ENCODE data around the gene CLPSL2.
"Not testable (repeated sequence)": the region's sequence is repeated elsewhere in the genome, so short reads cannot be mapped to it uniquely, and the experiment has no call there.

Gene CLPSL2

GRCh38 chr6:35730745-35731413 lies 45.5 kb upstream of the CLPSL2 start:
- no peak for DNase-seq (ENCODE audit: low spot score)
- no peak for TF ChIP-seq CTCF (conservative IDR thresholded peaks at IDR 0.05; ENCODE audit: low read depth)
- ChIA-PET CTCF (no interaction called here), POLR2A (ENCODE audit: low non-redundant PET) (no interaction called here)
- peak overlapping the region; percentile 100 for H3K27ac ChIP-seq

- no peak for TF ChIP-seq CTCF (conservative IDR thresholded peaks at IDR 0.05; ENCODE audit: low read depth)
- peak overlapping the region; percentile 100 for H3K27ac ChIP-seq
- POLR2A ChIA-PET (ENCODE audit: low non-redundant PET): no interaction called here
- CTCF ChIA-PET: interaction anchor here (1.0 kb wide), 1 partner anchor 106 kb away, joined by 4 read pairs; no protein-coding TSS in a partner anchor
- peak; percentile 80 for DNase-seq (ENCODE audit: low spot score)
Observed at GRCh38 chr6:35731414-35731735, 45.0 kb upstream of the CLPSL2 start.

- peak; percentile 13; the same call in 1 of the 2 replicates for TF ChIP-seq CTCF (conservative IDR thresholded peaks at IDR 0.05; ENCODE audit: low read depth)
- peak; percentile 93 for DNase-seq (ENCODE audit: low spot score)
- H3K27ac ChIP-seq: peak overlapping the region; percentile 100
- ChIA-PET CTCF (interaction anchor here (1.0 kb wide), 2 partner anchors 67 to 107 kb away, joined by 4 read pairs; no protein-coding TSS in a partner anchor), POLR2A (ENCODE audit: low non-redundant PET) (interaction anchor here (0.9 kb wide), 1 partner anchor 123 kb away, joined by 4 read pairs; no protein-coding TSS in a partner anchor)
Observed at GRCh38 chr6:35731736-35732532, 44.5 kb upstream of the CLPSL2 start.

- CTCF ChIA-PET: interaction anchor here (0.6 to 1.1 kb wide), 2 partner anchors 20 to 51 kb away, joined by 3 to 5 read pairs; no protein-coding TSS in a partner anchor
- H3K27ac ChIP-seq: peak overlapping the region; percentile 100
- DNase-seq (ENCODE audit: low spot score): no peak
- TF ChIP-seq CTCF (conservative IDR thresholded peaks at IDR 0.05; ENCODE audit: low read depth): no peak
- POLR2A ChIA-PET (ENCODE audit: low non-redundant PET): interaction anchor here (0.6 kb wide), 1 partner anchor 142 kb away, joined by 3 read pairs; no protein-coding TSS in a partner anchor
Observed at GRCh38 chr6:35733633-35734032, 42.8 kb upstream of the CLPSL2 start.

- DNase-seq (ENCODE audit: low spot score); POLR2A ChIA-PET (ENCODE audit: low non-redundant PET): not testable (repeated sequence)
- peak overlapping the region; percentile 100 for H3K27ac ChIP-seq
- CTCF ChIA-PET: interaction anchor here (0.6 to 3.9 kb wide), 4 partner anchors 20 to 555 kb away, joined by 3 to 25 read pairs (median 5); no protein-coding TSS in a partner anchor
Observed at GRCh38 chr6:35734319-35734718, 42.1 kb upstream of the CLPSL2 start.

- CTCF ChIA-PET: interaction anchor here (0.6 to 3.9 kb wide), 6 partner anchors 11 to 213 kb away, joined by 3 to 25 read pairs (median 5); no protein-coding TSS in a partner anchor
- TF ChIP-seq CTCF (conservative IDR thresholded peaks at IDR 0.05; ENCODE audit: low read depth): no peak
- POLR2A ChIA-PET (ENCODE audit: low non-redundant PET): no interaction called here
- no peak for DNase-seq (ENCODE audit: low spot score)
- peak overlapping the region; percentile 100 for H3K27ac ChIP-seq
Observed at GRCh38 chr6:35735452-35735851, 40.9 kb upstream of the CLPSL2 start.

Measured in RWPE1 (cell line).